Measurements from ENCODE around the gene PAPOLG. TPM values are rescaled to one million over a fixed set of nuclear protein-coding genes. Genes with fewer than 3 reads are reported as not detected.
"Not testable (repeated sequence)": the region's sequence is repeated elsewhere in the genome, so short reads cannot be mapped to it uniquely, and the experiment has no call there.

PAPOLG gene
- total RNA-seq, 1 donor from 2014 or later = 14.3 TPM

GRCh38 chr2:60771508-60771907 is 15.4 kb downstream of the PAPOLG start:
- no peak for DNase-seq (ENCODE audit: extremely low read depth, low read depth, low spot score)

DNA sequence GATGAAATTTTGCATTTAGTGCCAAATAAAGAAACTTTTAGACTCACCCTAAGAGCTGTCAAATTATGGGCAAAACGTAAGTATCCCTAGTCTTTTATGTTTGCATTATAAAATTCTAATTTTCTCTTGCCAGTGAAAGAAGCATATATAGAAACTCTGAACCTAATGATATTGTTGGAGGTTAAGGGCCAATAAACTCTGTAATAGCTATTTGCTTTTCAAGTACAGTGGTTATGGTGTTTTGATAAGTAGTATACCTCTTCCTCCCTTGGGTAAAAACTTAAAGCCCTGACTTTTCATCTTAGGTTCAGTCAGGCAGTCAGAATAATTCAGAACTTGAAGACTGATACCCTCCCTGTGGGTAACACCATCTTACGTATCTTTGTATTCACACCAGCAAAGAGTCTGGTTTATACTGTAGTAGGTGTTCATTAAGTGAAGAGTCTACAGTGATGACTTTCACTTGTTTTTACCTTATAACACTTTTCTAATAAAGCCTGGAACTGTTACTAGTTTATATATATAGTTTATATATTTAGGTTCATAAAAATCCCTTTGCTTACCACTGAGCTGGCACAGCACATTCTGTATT is 19.1 kb downstream of the PAPOLG start:
- DNase-seq (ENCODE audit: extremely low read depth, low read depth, low spot score) = no peak

DNA sequence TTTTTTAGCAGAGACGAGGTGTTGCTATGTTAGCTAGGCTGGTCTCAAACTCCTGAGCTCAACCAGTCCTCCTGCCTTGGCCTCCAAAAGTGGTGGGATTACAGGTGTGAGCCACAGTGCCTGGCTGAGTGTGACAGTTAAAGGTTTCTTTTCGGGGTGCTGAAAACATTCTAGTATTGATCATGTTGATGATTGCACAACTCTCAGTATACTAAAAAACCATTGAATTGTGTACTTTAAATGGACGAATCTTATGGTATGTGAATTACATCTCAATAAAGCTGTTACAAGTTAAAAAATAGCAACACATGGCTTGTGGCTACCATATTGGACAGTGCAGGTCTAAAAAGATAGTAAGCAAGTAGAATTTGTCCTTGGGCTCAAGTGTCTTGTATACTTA is 22.3 kb downstream of the PAPOLG start:
- no peak for DNase-seq (ENCODE audit: extremely low read depth, low read depth, low spot score)

GRCh38 chr2:60779426-60779825 is 23.4 kb downstream of the PAPOLG start:
- DNase-seq (ENCODE audit: extremely low read depth, low read depth, low spot score) = no peak

DNA sequence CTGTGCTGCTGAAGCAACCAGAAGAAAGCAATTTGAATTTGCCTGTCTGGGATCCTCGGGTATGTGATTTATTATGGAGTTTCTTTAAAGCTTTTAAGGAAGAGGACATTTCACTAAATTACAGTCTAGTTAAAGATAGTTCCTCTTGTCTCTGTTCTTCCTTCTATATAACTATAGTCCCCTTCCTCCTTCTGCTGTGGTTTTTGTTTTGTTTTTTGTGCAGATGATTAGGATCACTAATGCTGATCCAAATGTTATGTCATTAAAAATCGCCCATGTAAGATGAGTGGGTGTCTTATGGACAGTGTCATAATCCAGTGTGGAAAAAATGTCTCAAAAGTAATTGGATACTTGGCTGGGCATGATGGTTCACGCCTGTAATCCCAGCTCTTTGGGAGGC is 24.7 kb downstream of the PAPOLG start:
- DNase-seq (ENCODE audit: extremely low read depth, low read depth, low spot score) = no peak

- no peak for DNase-seq (ENCODE audit: extremely low read depth, low read depth, low spot score)
Measured at GRCh38 chr2:60793169-60793568, 37.1 kb downstream of the PAPOLG start.

DNA sequence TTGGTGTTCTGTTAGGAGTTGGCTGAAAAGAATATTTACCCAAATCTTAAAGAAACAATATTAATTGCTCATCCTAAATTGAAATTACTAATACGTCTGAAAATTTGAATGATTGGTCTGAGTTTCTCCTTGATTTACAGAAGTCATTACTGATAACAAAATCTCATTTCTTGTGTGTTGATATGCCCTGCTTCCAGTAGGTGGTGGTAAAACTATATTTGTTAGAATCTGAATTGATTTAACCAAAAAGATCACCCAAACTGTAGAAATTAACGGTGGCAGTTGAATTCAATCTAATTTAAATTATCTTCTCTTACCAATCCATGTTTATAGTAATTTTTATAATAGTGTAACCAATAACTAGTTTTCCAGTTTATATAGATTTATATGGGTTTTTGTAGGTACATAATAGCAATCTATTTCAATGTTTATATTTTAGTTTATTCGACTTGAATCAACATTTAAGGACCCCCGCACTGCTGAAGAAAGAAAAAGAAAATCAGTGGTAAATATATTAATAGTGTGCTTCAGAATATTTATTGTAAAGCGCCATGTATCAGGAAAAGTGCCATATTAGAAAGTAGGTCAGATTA is 38.3 kb downstream of the PAPOLG start:
- no peak for DNase-seq (ENCODE audit: extremely low read depth, low read depth, low spot score)

DNA sequence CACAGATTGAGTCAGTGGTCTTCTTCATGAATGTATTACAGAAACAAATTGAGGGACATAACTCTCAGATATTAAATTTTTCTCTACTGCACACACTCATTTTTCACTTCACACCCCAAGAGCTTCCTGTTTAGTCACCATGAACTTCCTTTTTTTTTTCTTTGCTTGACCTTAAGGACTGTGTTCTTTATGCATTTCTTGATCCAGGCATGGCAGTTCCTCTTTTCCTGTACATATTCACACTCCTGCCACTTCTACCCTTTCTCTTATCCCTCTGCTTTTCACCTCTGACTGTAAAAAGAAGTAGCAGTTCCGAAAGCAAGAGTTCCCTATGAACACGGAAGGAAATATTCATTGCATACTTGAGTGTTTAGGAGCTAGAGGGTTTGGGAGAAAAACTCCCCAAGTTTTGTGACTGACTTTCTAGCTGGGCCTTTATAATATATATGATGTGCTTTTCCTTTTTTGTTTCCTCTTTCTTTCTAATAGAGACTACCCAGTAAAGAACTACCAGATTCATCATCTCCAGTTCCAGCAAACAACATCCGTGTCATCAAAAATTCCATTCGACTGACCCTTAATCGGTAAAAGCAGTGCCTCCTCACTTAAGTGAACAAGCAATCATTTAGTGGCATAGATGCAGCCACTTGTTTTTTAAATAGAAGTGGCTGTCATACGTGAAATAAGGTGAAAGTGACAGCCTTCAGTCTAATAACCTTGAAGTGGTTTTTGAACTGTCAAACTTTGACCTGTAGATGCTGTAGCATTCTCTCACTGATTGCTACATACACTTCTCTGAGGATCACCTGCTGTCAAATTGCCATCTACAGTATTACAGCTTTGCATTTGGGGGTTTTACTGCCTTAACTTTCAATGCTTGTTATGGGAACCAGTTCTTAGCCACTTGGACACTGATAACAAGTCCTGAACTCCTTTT is 40.8 kb downstream of the PAPOLG start:
- no peak for DNase-seq (ENCODE audit: extremely low read depth, low read depth, low spot score)

DNA sequence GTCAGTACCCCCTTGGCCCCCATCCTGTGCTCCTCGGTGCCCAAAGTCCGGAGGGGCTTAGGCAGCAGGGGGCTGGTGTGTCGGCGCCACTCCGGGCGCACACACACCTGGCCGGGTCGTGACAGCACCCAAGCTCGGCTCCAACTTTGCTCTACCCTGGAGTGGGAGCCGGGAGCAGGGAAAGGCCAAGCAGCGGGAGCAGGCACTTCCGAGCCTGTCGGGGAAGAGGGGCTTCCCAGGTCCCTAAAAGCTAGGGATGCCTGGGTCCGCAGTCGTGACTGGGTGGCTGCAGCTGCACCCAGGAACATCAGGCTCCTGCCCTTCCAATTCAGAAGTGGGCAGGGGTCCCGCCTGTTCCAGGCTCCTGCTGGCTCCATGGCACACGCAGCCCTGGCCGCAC is 48.4 kb downstream of the PAPOLG start:
- DNase-seq (ENCODE audit: extremely low read depth, low read depth, low spot score) = no peak

DNA sequence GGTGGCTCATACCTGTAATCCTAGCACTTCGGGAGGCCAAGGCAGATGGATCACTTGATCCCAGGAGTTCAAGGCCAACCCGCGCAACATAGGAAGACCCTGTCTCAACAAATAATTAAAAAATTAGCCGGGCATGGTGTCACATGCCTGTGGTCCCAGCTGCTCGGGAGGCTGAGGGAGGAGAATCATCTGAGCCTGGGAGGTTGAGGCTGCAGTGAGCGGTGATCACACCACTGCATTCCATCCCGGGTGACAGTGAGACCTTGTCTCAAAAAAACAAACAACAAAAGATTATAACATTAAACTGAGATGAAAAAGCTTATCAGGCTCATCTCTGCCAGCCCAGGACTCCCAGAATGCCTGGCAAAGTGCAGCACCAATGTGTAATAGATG is 50.5 kb downstream of the PAPOLG start:
- no peak for DNase-seq (ENCODE audit: extremely low read depth, low read depth, low spot score)

GRCh38 chr2:60806988-60807681 is 51.1 kb downstream of the PAPOLG start:
- no peak for DNase-seq (ENCODE audit: extremely low read depth, low read depth, low spot score)

DNA sequence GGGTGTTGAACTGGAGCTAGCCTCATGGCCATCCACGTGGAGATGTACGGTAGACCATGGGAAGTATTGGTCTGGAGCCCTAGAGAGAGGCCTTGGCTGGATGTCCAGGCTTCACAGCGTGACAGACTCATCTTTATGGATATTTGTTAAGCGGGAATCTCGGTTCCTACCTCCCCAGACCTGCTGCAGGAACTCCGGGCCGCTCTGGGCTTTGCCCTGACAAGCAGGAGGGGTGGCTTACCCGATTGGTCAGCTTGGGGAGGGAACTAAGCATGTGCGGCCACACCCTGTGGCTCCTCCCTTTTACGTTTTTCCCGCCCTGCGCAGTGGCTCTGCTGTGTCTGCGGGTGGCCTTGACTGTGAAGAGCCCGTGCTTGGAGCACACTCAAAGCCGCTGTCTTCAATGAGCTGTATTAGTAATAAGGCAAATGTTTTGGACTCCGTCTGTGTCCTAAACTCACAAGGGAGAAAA is 52.3 kb downstream of the PAPOLG start:
- DNase-seq (ENCODE audit: extremely low read depth, low read depth, low spot score) = no peak

DNA sequence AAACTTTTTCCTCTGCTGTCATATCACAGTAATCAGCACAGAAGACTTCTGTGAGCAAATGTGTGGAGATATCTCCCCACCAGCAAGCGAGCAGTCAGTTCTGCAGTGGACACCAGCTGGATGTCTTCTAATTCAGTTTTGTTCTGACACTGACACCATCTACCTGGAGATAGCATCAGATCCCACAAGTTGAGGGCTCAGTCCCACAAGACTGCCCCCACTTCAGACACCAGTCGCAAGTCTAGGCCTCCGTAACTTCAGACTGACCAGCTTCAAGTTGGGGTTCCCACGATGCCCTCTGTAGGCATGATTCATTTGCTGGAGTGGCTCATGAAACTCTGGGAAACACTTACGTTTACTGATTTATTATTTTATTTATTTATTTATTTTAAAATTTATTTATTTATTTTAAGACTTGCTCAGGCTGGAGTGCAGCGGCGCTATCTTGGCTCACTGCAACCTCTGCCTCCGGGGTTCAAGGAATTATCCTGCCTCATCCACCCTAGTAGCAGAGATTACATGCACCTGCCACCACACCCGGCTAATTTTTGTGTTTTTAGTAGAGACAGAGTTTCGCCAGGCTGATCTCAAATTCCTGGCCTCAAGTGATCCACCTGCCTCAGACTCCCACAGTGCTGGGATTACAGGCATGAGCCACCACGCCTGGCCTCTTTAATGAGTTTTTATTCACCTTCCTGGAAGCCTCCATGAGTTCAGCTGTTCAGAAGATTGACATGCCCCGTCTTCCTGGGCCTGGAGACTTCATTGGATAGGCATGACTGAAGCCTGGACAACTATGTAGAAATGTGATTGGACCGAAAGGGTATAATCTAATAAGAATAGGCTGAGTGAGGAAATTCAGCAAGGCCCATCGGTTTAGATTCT is 55.7 kb downstream of the PAPOLG start:
- DNase-seq (ENCODE audit: extremely low read depth, low read depth, low spot score) = no peak

- DNase-seq (ENCODE audit: extremely low read depth, low read depth, low spot score) = not testable (repeated sequence)
Measured at GRCh38 chr2:60817191-60817590, 61.1 kb downstream of the PAPOLG start.

DNA sequence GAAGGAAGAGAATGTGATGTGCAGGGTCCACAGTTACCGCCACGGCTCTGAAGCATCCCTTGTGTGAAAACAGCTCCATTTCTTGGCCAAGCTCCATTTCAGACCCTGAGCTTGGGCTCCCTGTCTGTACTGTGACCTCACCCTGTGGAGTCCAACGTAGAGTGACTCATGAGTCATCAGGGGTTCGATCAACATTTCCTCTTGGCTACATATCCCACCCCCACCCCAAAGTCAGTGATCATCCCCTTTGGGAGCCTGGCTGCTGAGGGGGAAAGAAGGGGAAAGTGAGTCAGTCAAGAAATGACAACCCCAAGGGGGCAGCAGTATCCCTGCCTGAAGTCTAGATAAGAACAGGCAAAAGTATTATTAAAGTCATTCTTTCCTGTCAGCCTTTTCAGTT is 62.2 kb downstream of the PAPOLG start:
- DNase-seq (ENCODE audit: extremely low read depth, low read depth, low spot score) = no peak

- no peak for DNase-seq (ENCODE audit: extremely low read depth, low read depth, low spot score)
Measured at GRCh38 chr2:60819155-60819862, 63.2 kb downstream of the PAPOLG start.

- DNase-seq (ENCODE audit: extremely low read depth, low read depth, low spot score) = no peak
Measured at GRCh38 chr2:60819936-60820335, 63.9 kb downstream of the PAPOLG start.

- no peak for DNase-seq (ENCODE audit: extremely low read depth, low read depth, low spot score)
Measured at GRCh38 chr2:60820416-60821132, 64.5 kb downstream of the PAPOLG start.

DNA sequence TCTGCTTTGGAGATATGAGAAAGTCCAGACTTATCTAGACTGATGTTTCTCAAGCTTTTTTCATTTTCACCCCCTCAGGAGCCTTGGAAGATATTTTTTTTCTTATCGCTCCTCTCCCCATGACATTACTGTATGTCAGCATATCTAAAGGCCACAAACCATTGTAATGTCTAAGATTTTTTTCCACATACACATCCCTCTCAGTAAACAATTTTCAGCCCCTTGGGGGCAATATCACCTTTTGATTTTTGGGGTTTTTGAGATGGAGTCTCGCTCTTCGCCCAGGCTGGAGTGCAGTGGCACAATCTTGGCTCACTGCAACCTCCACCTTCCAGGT is 65.0 kb downstream of the PAPOLG start:
- no peak for DNase-seq (ENCODE audit: extremely low read depth, low read depth, low spot score)

All from glomerular endothelial cell (primary cell).